CD8-positive, alpha-beta memory T cell (primary cell): Measurements from ENCODE around the gene PYGB. TPM values are rescaled to one million over a fixed set of nuclear protein-coding genes. Genes with fewer than 3 reads are reported as not detected.

Source experiments
- CTCF ChIA-PET: fragments of 350-600 bp; sonication (Branson Sonifier 250); formaldehyde crosslinking; loops from one replicate; lab custom pipeline; 2021; ENCODE audit warnings: antibody characterized with exemption; lab: Charles Lee
- POLR2A ChIA-PET: fragments of 350-600 bp; sonication (Branson Sonifier 250); formaldehyde crosslinking; loops from one replicate; lab custom pipeline; 2021; ENCODE audit warnings: antibody characterized with exemption; lab: Charles Lee
- DNase-seq, 5 donors: peaks; one replicate each; pipeline versions ENCODE4 v3.0.0 to v3.0.0-alpha.2; 2020 to 2022; ENCODE audit warnings: mixed read lengths in 1 of 5
- H3K27ac ChIP-seq: one replicate; pipeline ENCODE4 v1.7.0; 2013; ENCODE audit warnings: low read depth, mild to moderate bottlenecking, low read length, moderate library complexity
- H3K27me3 ChIP-seq: 2 replicates; pipeline ENCODE4 v1.7.0; 2013; ENCODE audit warnings: low read length, mild to moderate bottlenecking; ENCODE audit not compliant: insufficient read depth, poor library complexity, severe bottlenecking
- H3K36me3 ChIP-seq: 2 replicates; pipeline ENCODE4 v1.7.0; 2013; ENCODE audit warnings: mild to moderate bottlenecking, low read length, moderate library complexity; ENCODE audit not compliant: insufficient read depth
- H3K4me1 ChIP-seq: 2 replicates; pipeline ENCODE4 v1.7.0; 2013; ENCODE audit warnings: mild to moderate bottlenecking, low read length, moderate library complexity; ENCODE audit not compliant: insufficient read depth
- H3K4me3 ChIP-seq: 2 replicates; pipeline ENCODE4 v1.7.0; 2013; ENCODE audit warnings: mild to moderate bottlenecking, low read length
- H3K9me3 ChIP-seq: 2 replicates; pipeline ENCODE4 v1.7.0; 2013; ENCODE audit warnings: mild to moderate bottlenecking, low read length
- H3K27ac Mint-ChIP-seq, 8 donors: one replicate each; pipeline ENCODE4 v1.8.0; 2020 to 2021; ENCODE audit warnings: mixed read lengths in 8 of 8, mild to moderate bottlenecking in 6 of 8, inconsistent platforms in 3 of 8, moderate library complexity in 3 of 8
- H3K27me3 Mint-ChIP-seq, 2 donors: one replicate each; pipeline ENCODE4 v1.8.0; 2020 to 2021; ENCODE audit warnings: mixed read lengths in 2 of 2, mild to moderate bottlenecking in 1 of 2, moderate library complexity in 1 of 2
- H3K36me3 Mint-ChIP-seq, 3 donors: one replicate each; pipeline ENCODE4 v1.8.0; 2020 to 2021; ENCODE audit warnings: mixed read lengths in 3 of 3, inconsistent platforms in 1 of 3, mild to moderate bottlenecking in 1 of 3
- H3K4me1 Mint-ChIP-seq, 3 donors: one replicate each; pipeline ENCODE4 v1.8.0; 2020 to 2021; ENCODE audit warnings: mixed read lengths in 3 of 3, inconsistent platforms in 1 of 3, mild to moderate bottlenecking in 1 of 3
- H3K4me3 Mint-ChIP-seq, 7 donors: one replicate each; pipeline ENCODE4 v1.8.0; 2020 to 2021; ENCODE audit warnings: mixed read lengths in 7 of 7, mild to moderate bottlenecking in 6 of 7, moderate library complexity in 4 of 7, inconsistent platforms in 2 of 7
- H3K9me3 Mint-ChIP-seq, 5 donors: one replicate each; pipeline ENCODE4 v1.8.0; 2020 to 2022; ENCODE audit warnings: mixed read lengths in 5 of 5, mild to moderate bottlenecking in 3 of 5, moderate library complexity in 2 of 5, inconsistent platforms in 1 of 5
- polyA plus RNA-seq: library from polyadenylated mRNA; unstranded; fragments of 300-500 nt; fragmentation: Illumina TruSeq; gene quantifications from one replicate; pipeline ENCODE4 v1.2.3, GENCODE V29; 2021
- total RNA-seq, 2 experiments: library from RNA; stranded (reverse); gene quantifications; one replicate each; pipeline ENCODE4 v1.2.3, GENCODE V29; 2021

PYGB gene
- total and polyA plus RNA-seq, 3 experiments from 2014 or later = 32.5 to 35.7 (median 35.6) TPM

DNA sequence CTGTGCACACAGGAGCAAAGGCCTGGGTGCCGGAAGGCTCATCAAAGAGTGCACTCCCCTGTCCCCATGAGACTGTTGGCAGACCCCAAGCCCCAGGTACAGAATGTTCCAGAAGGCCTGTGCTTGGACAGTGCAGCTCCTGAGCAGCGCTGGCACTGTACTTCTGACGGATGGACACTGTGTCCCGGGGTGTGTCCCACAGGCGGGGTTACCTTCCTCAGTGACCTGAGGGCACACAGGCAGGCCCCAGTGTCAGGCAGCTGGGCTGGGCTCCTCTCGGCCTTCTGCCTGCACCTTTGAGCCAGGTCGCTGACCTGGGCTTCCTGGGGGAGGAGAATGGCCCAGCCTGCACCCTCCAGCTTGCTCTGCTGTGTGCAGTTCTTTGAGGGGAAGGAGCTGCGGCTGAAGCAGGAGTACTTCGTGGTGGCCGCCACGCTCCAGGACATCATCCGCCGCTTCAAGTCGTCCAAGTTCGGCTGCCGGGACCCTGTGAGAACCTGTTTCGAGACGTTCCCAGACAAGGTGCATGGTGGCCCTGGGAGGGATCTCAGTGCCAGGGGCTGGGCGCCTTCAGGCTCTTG lies 30.1 kb downstream of the PYGB start:
- Histone ChIP-seq H3K4me1 (no peaks in the 10 kb centered on the region), H3K4me3 (no peak overlapping the region), H3K9me3 (no peaks in the 10 kb centered on the region), H3K36me3 (peaks cover 4% of the 10 kb centered on the region), H3K27ac (no peak overlapping the region), H3K27me3 (no peaks in the 10 kb centered on the region)
- peaks cover 4 to 90% (median 15%) of the 10 kb centered on the region in 3 donors for H3K36me3 Mint-ChIP-seq
- no peaks in the 10 kb centered on the region for H3K4me1 Mint-ChIP-seq
- DNase-seq = peak in 1 of 5 donors; percentile 43
- no peaks in the 10 kb centered on the region for H3K9me3 Mint-ChIP-seq
- CTCF ChIA-PET = no interaction called here
- H3K27me3 Mint-ChIP-seq = no peaks in the 10 kb centered on the region
- H3K4me3 Mint-ChIP-seq = no peak overlapping the region
- H3K27ac Mint-ChIP-seq = peak overlapping the region in 1 of 8 donors; percentile 61
- POLR2A ChIA-PET = no interaction called here

DNA sequence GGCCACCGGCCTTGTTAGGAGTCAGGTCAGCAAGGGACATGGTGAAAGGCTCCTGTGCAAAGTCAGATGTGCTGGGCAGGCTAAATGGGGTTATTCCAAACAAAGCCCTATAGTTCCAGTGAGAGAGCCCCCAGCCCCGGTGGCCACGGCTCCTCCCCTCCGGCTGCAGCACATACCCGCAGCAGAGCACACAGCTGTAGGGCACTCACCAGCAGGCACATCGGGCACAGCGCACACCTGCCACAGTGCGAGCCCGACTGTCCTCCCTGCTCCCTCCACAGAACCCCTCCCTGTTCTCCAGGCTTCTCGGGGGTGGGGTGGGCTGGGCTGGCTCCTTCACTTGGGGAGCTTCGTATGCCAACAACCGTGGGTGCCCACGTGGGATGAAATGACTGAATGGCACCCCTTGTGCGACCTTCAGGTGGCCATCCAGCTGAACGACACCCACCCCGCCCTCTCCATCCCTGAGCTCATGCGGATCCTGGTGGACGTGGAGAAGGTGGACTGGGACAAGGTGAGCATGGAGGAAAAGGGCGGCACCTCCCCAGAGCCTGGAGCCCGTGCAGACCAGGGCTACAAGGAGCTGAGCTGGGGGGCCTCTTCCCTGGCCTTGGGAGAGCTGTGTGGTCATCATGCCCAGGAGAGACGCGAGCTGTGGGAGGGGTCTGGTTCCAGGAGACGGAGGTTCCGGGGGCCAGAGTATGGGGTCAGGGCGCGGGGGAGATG lies 30.9 kb downstream of the PYGB start:
- POLR2A ChIA-PET = no interaction called here
- Histone ChIP-seq H3K4me1 (no peaks in the 10 kb centered on the region), H3K4me3 (no peak overlapping the region), H3K27me3 (no peaks in the 10 kb centered on the region), H3K36me3 (peaks cover 4% of the 10 kb centered on the region), H3K27ac (no peak overlapping the region), H3K9me3 (no peaks in the 10 kb centered on the region)
- no peaks in the 10 kb centered on the region for H3K4me1 Mint-ChIP-seq
- no peaks in the 10 kb centered on the region for H3K27me3 Mint-ChIP-seq
- no peaks in the 10 kb centered on the region for H3K9me3 Mint-ChIP-seq
- DNase-seq = peak in 1 of 5 donors; percentile 41
- H3K4me3 Mint-ChIP-seq = no peak overlapping the region
- peaks cover 4 to 90% (median 12%) of the 10 kb centered on the region in 3 donors for H3K36me3 Mint-ChIP-seq
- H3K27ac Mint-ChIP-seq = no peak overlapping the region
- CTCF ChIA-PET = no interaction called here

DNA sequence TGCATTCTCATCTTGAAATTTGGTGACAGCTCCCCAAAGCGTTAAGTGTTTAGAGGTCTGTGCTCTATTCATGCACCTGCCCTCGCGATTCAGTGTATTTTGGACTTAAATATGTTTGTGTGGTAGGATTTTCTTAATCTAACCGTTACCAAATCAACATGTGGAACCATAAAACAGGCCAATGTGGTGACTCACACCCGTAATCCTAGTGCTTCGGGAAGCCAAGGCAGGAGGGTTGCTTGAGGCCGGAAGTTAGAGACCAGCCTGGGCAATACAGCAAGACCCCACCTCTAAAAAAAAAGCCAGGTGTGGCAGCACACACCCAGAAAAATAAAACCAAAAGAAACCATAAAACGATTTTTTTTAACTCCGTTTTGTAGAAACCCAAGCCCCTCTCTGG lies 31.5 kb downstream of the PYGB start:
- Mint-ChIP-seq H3K27me3 (no peaks in the 10 kb centered on the region), H3K36me3 (peaks cover 4 to 90% (median 9%) of the 10 kb centered on the region in 3 donors), H3K27ac (no peak overlapping the region), H3K9me3 (no peaks in the 10 kb centered on the region), H3K4me1 (no peaks in the 10 kb centered on the region), H3K4me3 (no peak overlapping the region)
- Histone ChIP-seq H3K4me1 (no peaks in the 10 kb centered on the region), H3K27ac (no peak overlapping the region), H3K27me3 (no peaks in the 10 kb centered on the region), H3K36me3 (peaks cover 4% of the 10 kb centered on the region), H3K4me3 (no peak overlapping the region), H3K9me3 (no peaks in the 10 kb centered on the region)
- peak in 1 of 5 donors; percentile 10 for DNase-seq
- ChIA-PET CTCF (no interaction called here), POLR2A (no interaction called here)

DNA sequence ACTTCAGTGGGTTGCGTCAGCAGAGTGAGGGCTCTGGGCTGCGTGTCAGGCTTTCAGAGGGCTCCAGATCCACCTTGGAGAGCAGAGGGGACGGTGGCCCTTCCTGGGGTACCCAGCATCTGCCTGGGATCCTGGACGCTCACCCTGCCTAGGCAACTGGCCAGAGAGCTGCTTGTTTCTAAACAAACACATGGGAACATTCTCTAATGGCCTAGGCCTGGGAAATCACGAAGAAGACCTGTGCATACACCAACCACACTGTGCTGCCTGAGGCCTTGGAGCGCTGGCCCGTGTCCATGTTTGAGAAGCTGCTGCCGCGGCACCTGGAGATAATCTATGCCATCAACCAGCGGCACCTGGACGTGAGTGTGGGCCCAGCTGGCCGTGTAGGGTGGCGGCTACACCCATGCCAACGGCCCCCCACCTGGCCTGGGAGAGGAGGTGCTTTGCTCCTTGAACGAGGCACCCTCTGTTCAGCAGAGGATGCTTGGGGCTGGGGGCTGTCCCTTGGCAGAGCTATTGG lies 32.2 kb downstream of the PYGB start:
- H3K27ac ChIP-seq = no peak overlapping the region
- CTCF ChIA-PET = no interaction called here

DNA sequence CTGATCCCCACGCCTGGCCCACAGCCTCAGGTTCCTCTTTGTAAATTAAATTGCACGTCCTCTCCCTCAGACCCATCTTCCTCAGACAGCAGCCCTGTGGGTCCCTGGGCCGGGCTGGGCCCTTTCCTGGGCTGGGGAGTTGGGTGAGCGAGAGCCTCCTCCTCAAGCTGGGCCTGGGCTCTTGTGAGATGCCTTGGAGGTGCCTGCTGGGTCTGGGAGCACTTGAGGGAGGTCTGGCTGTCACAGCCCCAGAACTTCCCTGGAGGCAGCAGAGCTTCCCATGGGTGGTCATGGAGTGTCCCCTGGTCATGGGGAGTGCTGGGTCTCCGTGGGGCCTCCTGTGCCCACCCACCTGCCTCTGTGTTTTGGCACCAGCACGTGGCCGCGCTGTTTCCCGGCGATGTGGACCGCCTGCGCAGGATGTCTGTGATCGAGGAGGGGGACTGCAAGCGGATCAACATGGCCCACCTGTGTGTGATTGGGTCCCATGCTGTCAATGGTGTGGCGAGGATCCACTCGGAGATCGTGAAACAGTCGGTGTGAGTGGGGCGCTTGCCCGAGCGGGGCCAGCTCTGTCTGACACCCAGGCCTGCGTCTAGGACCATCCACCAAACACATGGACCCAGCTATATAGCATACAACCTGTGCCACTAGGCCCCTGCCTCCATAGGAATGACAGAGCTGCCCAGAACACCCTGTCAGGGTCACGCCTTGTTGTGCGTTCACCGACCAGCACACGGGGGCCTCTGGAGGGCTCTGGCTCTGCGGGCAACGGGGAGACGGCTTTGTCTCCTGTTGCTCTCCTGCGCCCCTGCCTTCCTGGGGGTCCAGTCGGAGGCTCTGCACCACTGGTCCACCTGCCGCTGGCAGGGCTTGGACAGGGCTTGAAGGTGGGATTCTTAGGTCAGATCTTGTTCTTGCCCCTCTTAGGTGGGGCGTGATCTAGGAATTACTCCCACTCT lies 33.0 kb downstream of the PYGB start:
- H3K36me3 ChIP-seq = peaks cover 4% of the 10 kb centered on the region
- Mint-ChIP-seq H3K27ac (no peak overlapping the region), H3K27me3 (no peaks in the 10 kb centered on the region), H3K4me3 (no peak overlapping the region), H3K4me1 (no peaks in the 10 kb centered on the region), H3K36me3 (peaks cover 6 to 86% (median 12%) of the 10 kb centered on the region in 3 donors), H3K9me3 (no peaks in the 10 kb centered on the region)
- no peak overlapping the region for H3K4me3 ChIP-seq
- ChIA-PET CTCF (no interaction called here), POLR2A (no interaction called here)
- peak in 1 of 5 donors; percentile 35 for DNase-seq
- H3K27me3 ChIP-seq = no peaks in the 10 kb centered on the region
- H3K9me3 ChIP-seq = no peaks in the 10 kb centered on the region
- no peaks in the 10 kb centered on the region for H3K4me1 ChIP-seq
- H3K27ac ChIP-seq = no peak overlapping the region

More for the DNA sequence above, 32.2 kb downstream of the PYGB start:
- H3K27me3 ChIP-seq = no peaks in the 10 kb centered on the region
- Mint-ChIP-seq H3K9me3 (no peaks in the 10 kb centered on the region), H3K27me3 (no peaks in the 10 kb centered on the region), H3K27ac (no peak overlapping the region), H3K36me3 (peaks cover 4 to 86% (median 10%) of the 10 kb centered on the region in 3 donors), H3K4me1 (no peaks in the 10 kb centered on the region), H3K4me3 (no peak overlapping the region)
- POLR2A ChIA-PET = no interaction called here
- no peaks in the 10 kb centered on the region for H3K4me1 ChIP-seq
- peaks cover 4% of the 10 kb centered on the region for H3K36me3 ChIP-seq
- H3K9me3 ChIP-seq = no peaks in the 10 kb centered on the region
- DNase-seq = peak in 1 of 5 donors; percentile 33
- H3K4me3 ChIP-seq = no peak overlapping the region

DNA sequence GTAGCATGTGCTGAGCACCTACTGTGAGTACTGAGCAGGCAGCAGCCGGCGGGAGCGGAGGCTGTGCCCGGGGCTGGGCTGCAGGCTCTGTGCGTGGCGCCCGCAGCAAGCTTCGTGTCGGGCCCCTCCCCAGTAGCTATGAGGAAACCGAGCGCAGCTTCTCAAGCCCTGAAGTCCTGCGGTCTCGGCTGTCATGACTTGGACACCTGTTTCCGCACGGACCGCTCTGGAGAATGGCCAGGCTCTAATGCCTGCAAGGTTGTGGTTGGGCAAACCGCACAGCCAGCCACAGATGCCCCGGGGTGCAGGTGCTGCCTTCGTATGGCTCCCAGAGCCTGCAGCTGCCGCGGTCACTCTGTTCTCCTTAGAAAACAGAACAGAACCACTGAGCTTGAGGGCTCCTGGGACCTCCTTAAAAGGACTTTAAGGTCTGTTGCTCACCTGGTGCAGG lies 33.7 kb downstream of the PYGB start:
- no peaks in the 10 kb centered on the region for H3K4me1 ChIP-seq
- H3K4me1 Mint-ChIP-seq = no peaks in the 10 kb centered on the region
- peak in 1 of 5 donors; percentile 31 for DNase-seq
- H3K9me3 ChIP-seq = no peaks in the 10 kb centered on the region
- ChIA-PET POLR2A (no interaction called here), CTCF (no interaction called here)
- no peaks in the 10 kb centered on the region for H3K27me3 ChIP-seq
- no peak overlapping the region for H3K4me3 Mint-ChIP-seq
- H3K27ac Mint-ChIP-seq = no peak overlapping the region
- no peaks in the 10 kb centered on the region for H3K9me3 Mint-ChIP-seq
- H3K4me3 ChIP-seq = no peak overlapping the region
- peaks cover 4% of the 10 kb centered on the region for H3K36me3 ChIP-seq
- H3K27me3 Mint-ChIP-seq = no peaks in the 10 kb centered on the region
- H3K27ac ChIP-seq = no peak overlapping the region
- peaks cover 7 to 88% (median 15%) of the 10 kb centered on the region in 3 donors for H3K36me3 Mint-ChIP-seq

DNA sequence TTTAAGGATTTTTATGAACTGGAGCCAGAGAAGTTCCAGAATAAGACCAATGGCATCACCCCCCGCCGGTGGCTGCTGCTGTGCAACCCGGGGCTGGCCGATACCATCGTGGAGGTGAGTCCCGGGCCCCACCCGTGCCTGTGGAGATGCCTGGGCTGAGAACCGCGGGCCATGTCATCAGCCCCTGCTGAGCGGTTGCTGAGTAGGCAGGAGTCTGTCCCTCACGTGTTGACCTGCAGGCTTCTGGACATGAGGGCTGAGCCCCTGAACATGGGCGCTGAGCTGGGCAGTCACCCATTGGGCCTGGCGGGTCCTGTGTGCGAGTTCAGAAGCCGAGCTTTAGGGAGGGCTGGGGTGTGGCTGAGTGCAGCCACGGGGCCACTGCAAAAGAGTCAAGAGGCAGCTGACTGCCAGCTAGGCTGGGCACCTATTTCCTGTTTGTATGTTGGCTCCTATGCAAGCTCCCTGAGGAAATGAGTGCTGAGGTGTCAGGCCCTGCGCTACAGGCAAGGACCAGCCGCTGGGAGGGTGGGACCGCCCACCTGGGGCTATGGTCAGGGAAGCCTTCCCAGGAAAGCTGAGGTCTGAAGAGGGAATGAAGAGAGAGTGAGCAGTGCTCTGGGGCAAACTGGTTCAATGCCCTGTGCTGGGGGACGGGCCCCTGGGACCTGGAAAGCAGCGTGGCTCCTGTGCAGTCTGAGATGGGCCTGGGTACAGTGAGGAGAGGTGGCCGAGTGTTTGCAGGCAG lies 34.3 kb downstream of the PYGB start:
- ChIA-PET CTCF (no interaction called here), POLR2A (no interaction called here)
- Histone ChIP-seq H3K27ac (no peak overlapping the region), H3K36me3 (peaks cover 4% of the 10 kb centered on the region), H3K27me3 (no peaks in the 10 kb centered on the region), H3K4me1 (no peaks in the 10 kb centered on the region), H3K4me3 (no peak overlapping the region), H3K9me3 (no peaks in the 10 kb centered on the region)
- peak in 1 of 5 donors; percentile 39 for DNase-seq
- Mint-ChIP-seq H3K4me1 (no peaks in the 10 kb centered on the region), H3K36me3 (peaks cover 7 to 88% (median 15%) of the 10 kb centered on the region in 3 donors), H3K27ac (peak overlapping the region in 2 of 8 donors; percentile 23 to 27), H3K9me3 (no peaks in the 10 kb centered on the region), H3K4me3 (no peak overlapping the region), H3K27me3 (no peaks in the 10 kb centered on the region)
